Activated naive CD8-positive, alpha-beta T cell treated with anti-CD3 and anti-CD28 coated beads, Interleukin-2, amount 50 U/mL, for 16 hours (primary cell): ENCODE results near the gene FSHB.
"Not testable (repeated sequence)": the region's sequence is repeated elsewhere in the genome, so short reads cannot be mapped to it uniquely, and the experiment has no call there.

Experiments used
- DNase-seq: peaks from one replicate; pipeline ENCODE4 v3.0.0-alpha.2; 2020; ENCODE audit warnings: low read depth, low spot score

The FSHB gene

GRCh38 chr11:30230714-30231113, at the start of gene FSHB:
Gene FSHB (plus strand): TSS chr11:30231014. CDS start chr11:30231903, 889 bp downstream.
- no peak for DNase-seq

GRCh38 chr11:30186748-30187147, 44.1 kb upstream of the FSHB start:
- no peak for DNase-seq

- no peak for DNase-seq
Measured at GRCh38 chr11:30192620-30193019, 38.2 kb upstream of the FSHB start.

- no peak for DNase-seq
Measured at GRCh38 chr11:30196400-30197206, 34.2 kb upstream of the FSHB start.

GRCh38 chr11:30197869-30198268, 32.9 kb upstream of the FSHB start:
- DNase-seq: no peak

- not testable (repeated sequence) for DNase-seq
Measured at GRCh38 chr11:30202989-30203388, 27.8 kb upstream of the FSHB start.

GRCh38 chr11:30203850-30204249, 27.0 kb upstream of the FSHB start:
- DNase-seq: no peak

GRCh38 chr11:30206249-30206996, 24.4 kb upstream of the FSHB start:
- no peak for DNase-seq

GRCh38 chr11:30210357-30210756, 20.5 kb upstream of the FSHB start:
- DNase-seq: no peak

GRCh38 chr11:30216534-30216933, 14.3 kb upstream of the FSHB start:
- DNase-seq: no peak

- no peak for DNase-seq
Measured at GRCh38 chr11:30218278-30218677, 12.5 kb upstream of the FSHB start.

- DNase-seq: no peak
Measured at GRCh38 chr11:30225642-30226041, 5.2 kb upstream of the FSHB start.

GRCh38 chr11:30228323-30228884, 2.4 kb upstream of the FSHB start:
- no peak for DNase-seq

- DNase-seq: no peak
Measured at GRCh38 chr11:30239025-30239424, 8.2 kb downstream of the FSHB start.

- no peak for DNase-seq
Measured at GRCh38 chr11:30244265-30244664, 13.5 kb downstream of the FSHB start.

- DNase-seq: no peak
Measured at GRCh38 chr11:30245621-30246020, 14.8 kb downstream of the FSHB start.

- no peak for DNase-seq
Measured at GRCh38 chr11:30254307-30255298, 23.8 kb downstream of the FSHB start.

- DNase-seq: no peak
Measured at GRCh38 chr11:30255637-30256036, 24.8 kb downstream of the FSHB start.

- no peak for DNase-seq
Measured at GRCh38 chr11:30257058-30257457, 26.2 kb downstream of the FSHB start.

GRCh38 chr11:30258679-30259078, 27.9 kb downstream of the FSHB start:
- DNase-seq: no peak

- DNase-seq: no peak
Measured at GRCh38 chr11:30260813-30261212, 30.0 kb downstream of the FSHB start.
